ENCODE results near the gene CLEC4G.

Gene CLEC4G

DNA sequence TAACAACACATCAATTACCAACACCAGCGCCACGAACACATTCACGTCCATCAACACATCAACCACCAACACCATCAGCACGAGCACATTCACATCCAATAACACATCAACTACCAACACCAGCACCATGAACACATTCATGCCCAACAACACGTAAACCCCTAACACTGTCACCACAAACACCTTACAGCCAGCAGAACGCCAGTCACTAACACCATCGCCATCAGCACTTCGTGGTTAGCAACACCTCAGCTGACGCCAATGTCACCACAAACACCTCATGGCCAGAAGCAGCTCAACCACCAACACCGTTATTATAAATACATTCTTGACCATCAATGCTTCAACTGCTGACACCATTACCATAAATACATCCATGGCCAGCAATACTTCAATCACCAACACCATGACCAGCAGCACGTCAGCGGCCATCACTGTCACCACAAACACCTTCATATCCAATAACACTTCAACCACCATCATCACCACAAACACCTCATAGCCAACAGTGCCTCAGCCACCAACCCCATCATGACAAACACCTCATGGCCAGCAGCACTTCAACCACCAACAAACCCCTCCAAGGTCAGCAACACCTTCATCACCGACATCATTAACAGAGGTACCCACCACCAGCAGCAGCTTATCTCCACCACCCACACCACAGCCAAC lies 39.4 kb downstream of the CLEC4G start:
- DNase-seq (ENCODE audit: low read depth): no peak

- DNase-seq (ENCODE audit: low read depth): no peak
These were observed 40.4 kb downstream of the CLEC4G start for GRCh38 chr19:7691497-7691896.

DNA sequence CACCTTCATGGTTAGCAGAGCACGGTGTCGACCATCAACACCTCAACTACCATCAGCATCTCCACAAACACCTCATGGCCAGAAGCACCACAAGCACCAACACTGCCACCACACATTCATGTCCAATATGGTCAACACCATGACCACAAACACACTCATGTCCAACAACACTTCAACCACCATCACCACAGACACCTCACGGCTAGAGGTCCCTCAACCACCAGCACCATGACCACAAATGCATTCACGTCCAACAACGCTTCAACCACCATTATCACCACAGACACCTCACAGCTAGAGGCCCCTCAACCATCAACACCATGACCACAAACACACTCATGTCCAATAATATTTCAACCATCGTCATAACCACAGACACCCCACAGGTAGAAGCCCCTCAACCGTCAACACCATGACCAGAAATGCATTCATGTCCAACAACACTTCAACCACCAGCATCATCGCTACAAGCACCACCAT lies 41.1 kb downstream of the CLEC4G start:
- DNase-seq (ENCODE audit: low read depth): no peak

DNA sequence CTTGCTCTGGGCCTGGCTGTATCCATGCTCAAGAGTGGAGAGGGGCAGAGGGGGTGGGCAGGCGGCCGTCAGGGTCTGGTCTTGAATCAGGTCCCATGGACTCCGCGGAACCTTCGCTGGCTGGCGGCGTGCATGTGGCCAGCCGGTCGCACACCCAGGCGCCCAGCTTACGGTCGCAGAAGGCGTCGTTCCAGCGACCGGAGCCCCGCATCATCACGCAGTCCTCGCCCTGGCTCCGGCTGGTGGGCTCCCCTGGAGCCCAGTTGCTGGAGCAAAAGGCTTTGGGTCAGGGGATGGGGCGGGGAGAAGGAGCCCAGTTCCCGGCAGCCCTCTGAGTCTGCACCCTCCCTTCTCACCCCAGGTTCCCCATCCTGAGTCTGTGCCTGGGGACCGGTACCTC lies 42.7 kb downstream of the CLEC4G start:
- DNase-seq (ENCODE audit: low read depth): no peak

- no peak for DNase-seq (ENCODE audit: low read depth)
These were observed 44.7 kb downstream of the CLEC4G start for GRCh38 chr19:7687177-7687576.

DNA sequence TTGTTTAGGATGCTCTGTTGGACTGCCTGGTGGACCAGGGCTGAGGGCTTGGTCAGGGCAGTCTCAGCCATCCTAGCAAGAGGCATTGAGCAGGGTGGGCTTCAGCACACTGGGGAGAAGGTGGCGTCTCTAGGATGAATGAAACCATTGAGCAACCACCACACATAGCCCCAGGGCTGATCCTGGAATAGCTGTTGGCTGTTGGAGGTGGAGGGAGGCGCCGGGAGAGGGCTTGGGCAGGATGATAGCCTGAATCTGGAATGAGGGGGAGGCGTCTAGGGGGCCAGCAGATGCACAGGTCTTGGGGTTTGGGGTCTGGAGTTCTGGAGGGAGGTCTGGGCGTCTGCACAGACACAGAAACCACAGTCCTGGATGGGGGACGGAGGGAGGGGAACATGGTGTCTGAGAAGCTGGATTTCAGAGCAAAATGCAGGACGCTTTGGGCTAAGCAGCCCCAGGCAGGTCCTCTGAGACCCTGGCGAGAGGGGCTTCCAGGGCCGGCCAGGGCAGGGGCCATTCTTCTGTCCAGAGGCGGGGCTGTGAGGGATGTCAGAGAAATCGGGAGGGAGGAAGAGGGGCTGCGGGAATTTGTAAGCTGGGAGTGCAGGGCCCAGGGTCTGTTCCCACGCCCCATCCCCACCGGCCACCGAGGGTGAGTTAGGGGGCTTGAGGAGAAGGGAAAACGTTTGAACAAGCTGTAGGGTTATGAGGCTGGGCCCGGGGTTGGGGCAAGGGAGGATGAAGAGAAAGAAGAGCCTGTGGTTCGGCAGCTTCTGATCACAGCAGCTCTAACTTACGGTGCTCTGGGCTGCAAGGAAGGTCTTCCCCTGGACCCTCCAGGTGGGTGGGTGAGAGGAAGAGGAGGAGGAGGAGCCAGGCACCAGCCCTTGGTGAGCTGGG lies 46.1 kb downstream of the CLEC4G start:
- DNase-seq (ENCODE audit: low read depth): no peak

DNA sequence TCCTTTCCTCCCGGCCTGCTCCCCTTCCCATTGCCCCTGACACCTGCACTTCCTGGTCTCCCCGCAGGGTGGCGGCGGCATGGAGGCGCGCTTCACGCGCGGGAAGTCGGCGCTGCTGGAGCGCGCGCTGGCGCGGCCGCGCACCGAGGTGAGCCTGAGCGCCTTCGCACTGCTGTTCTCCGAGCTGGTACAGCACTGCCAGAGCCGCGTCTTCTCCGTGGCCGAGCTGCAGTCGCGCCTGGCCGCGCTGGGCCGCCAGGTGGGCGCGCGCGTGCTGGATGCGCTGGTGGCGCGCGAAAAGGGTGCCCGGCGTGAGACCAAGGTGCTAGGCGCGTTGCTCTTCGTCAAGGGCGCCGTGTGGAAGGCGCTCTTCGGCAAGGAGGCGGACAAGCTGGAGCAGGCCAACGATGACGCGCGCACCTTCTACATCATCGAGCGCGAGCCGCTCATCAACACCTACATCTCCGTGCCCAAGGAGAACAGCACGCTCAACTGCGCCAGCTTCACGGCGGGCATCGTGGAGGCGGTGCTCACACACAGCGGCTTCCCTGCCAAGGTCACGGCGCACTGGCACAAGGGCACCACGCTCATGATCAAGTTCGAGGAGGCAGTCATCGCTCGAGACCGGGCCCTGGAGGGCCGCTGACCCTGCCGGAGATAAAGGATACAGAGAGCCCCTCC lies 49.6 kb downstream of the CLEC4G start:
- no peak for DNase-seq (ENCODE audit: low read depth)

GRCh38 chr19:7681340-7682174 lies 50.4 kb downstream of the CLEC4G start:
- DNase-seq (ENCODE audit: low read depth): no peak

GRCh38 chr19:7680606-7681339 lies 51.1 kb downstream of the CLEC4G start, which contains the start of gene TRAPPC5:
Gene TRAPPC5, plus strand, starts transcription at chr19:7680833. Its CDS starts 1,421 bp downstream, at chr19:7682254.
- peak; percentile 11 for DNase-seq (ENCODE audit: low read depth)

- no peak for DNase-seq (ENCODE audit: low read depth)
These were observed 51.9 kb downstream of the CLEC4G start for GRCh38 chr19:7679771-7680605.

DNA sequence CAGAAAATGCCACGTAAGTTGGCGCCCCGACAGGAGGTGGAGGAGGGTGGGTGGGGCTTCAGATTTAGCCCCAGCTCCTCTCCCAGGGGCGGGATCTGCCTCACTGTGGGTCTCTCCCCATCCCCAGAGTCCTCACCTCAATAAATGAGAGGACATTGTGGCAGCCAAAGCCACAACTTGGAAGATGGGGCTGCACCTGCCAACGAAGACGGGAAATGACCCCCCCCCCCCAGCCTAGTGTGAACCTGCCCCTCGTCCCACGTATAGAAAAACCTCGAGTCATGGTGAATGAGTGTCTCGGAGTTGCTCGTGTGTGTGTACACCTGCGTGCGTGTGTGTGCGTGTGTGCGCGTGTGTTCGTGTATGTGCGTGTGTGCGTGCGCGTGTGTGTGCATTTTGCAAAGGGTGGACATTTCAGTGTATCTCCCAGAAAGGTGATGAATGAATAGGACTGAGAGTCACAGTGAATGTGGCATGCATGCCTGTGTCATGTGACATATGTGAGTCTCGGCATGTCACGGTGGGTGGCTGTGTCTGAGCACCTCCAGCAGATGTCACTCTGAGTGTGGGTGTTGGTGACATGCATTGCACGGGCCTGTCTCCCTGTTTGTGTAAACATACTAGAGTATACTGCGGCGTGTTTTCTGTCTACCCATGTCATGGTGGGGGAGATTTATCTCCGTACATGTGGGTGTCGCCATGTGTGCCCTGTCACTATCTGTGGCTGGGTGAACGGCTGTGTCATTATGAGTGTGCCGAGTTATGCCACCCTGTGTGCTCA lies 52.7 kb downstream of the CLEC4G start:
- DNase-seq (ENCODE audit: low read depth): no peak

Measured in HS-27A (cell line).